SK-N-SH treated with all-trans-retinoic acid at 6 μM for 48 hours (cell line): ENCODE measurements around the gene KLHL42.
"Not testable (repeated sequence)": the region's sequence is repeated elsewhere in the genome, so short reads cannot be mapped to it uniquely, and the experiment has no call there.

ENCODE experiments used
- ATAC-seq: fragments of 200-7000 bp; cut with Tn5 transposase; 3 replicates; pipeline ENCODE4 v1.9.1; 2020; ENCODE audit warnings: mild to moderate bottlenecking, moderate library complexity
- BACH2 ChIP-seq: fragments of 250-450 bp; sonication (Bioruptor Pico); IDR thresholded peaks from 2 replicates; pipeline ENCODE4 v1.9.0; 2021; ENCODE audit warnings: mild to moderate bottlenecking, borderline replicate concordance
- CSDC2 ChIP-seq: fragments of 250-450 bp; sonication (Bioruptor Pico); IDR thresholded peaks from 2 replicates; pipeline ENCODE4 v1.5.0; 2020; ENCODE audit warnings: mild to moderate bottlenecking, moderate library complexity
- ESRRG ChIP-seq: fragments of 250-450 bp; sonication (Bioruptor Pico); IDR thresholded peaks from 2 replicates; pipeline ENCODE4 v1.6.1; 2021; ENCODE audit warnings: mild to moderate bottlenecking
- GLIS3 ChIP-seq: fragments of 250-450 bp; sonication (Bioruptor Pico); IDR thresholded peaks from 2 replicates; pipeline ENCODE4 v1.5.0; 2020; ENCODE audit warnings: mild to moderate bottlenecking, moderate library complexity
- ISL1 ChIP-seq: fragments of 250-450 bp; sonication (Bioruptor Pico); IDR thresholded peaks from 2 replicates; pipeline ENCODE4 v2.1.2; 2022; ENCODE audit warnings: mild to moderate bottlenecking, moderate library complexity
- OSR1 ChIP-seq: fragments of 250-450 bp; sonication (Bioruptor Pico); IDR thresholded peaks from 2 replicates; pipeline ENCODE4 v1.8.0; 2022; ENCODE audit warnings: moderate library complexity, mild to moderate bottlenecking, inconsistent platforms
- PPARA ChIP-seq: fragments of 250-450 bp; sonication (Bioruptor Pico); IDR thresholded peaks from 2 replicates; pipeline ENCODE4 v1.5.0; 2020; ENCODE audit warnings: mild to moderate bottlenecking, borderline replicate concordance
- RARB ChIP-seq: fragments of 250-450 bp; sonication (Bioruptor Pico); IDR thresholded peaks from 2 replicates; pipeline ENCODE4 v1.8.0; 2021; ENCODE audit warnings: mild to moderate bottlenecking, moderate library complexity
- SNAI2 ChIP-seq: fragments of 250-450 bp; sonication (Bioruptor Pico); IDR thresholded peaks from 2 replicates; pipeline ENCODE4 v1.5.0; 2020; ENCODE audit warnings: mild to moderate bottlenecking, moderate library complexity
- TCF4 ChIP-seq: fragments of 250-450 bp; sonication (Bioruptor Pico); IDR thresholded peaks from 2 replicates; pipeline ENCODE4 v1.8.0; 2021; ENCODE audit warnings: mild to moderate bottlenecking, moderate library complexity, borderline replicate concordance
- TOX ChIP-seq: fragments of 250-450 bp; sonication (Bioruptor Pico); IDR thresholded peaks from 2 replicates; pipeline ENCODE4 v1.8.0; 2021; ENCODE audit warnings: mild to moderate bottlenecking, moderate library complexity, borderline replicate concordance
- ZC3H10 ChIP-seq: fragments of 250-450 bp; sonication (Bioruptor Pico); IDR thresholded peaks from 2 replicates; pipeline ENCODE4 v1.5.1; 2021; ENCODE audit warnings: mild to moderate bottlenecking, moderate library complexity
- ZFP3 ChIP-seq: fragments of 250-450 bp; sonication (Bioruptor Pico); IDR thresholded peaks from 2 replicates; pipeline ENCODE4 v1.5.0; 2020; ENCODE audit warnings: mild to moderate bottlenecking, moderate library complexity
- ZFP30 ChIP-seq: fragments of 450-650 bp; formaldehyde crosslinking; IDR thresholded peaks from 2 replicates; pipeline ENCODE4 v1.5.0; 2022; ENCODE audit warnings: mild to moderate bottlenecking, moderate library complexity
- ZNF565 ChIP-seq: fragments of 450-650 bp; formaldehyde crosslinking; conservative IDR thresholded peaks from 2 replicates; pipeline ENCODE4 v1.5.0; 2020; ENCODE audit warnings: low read depth, mild to moderate bottlenecking, moderate library complexity
- ZNF70 ChIP-seq: fragments of 450-650 bp; formaldehyde crosslinking; IDR thresholded peaks from 2 replicates; pipeline ENCODE4 v1.5.0; 2020; ENCODE audit warnings: mild to moderate bottlenecking, moderate library complexity
- ZNF8 ChIP-seq: fragments of 450-650 bp; formaldehyde crosslinking; IDR thresholded peaks from 2 replicates; pipeline ENCODE4 v1.5.0; 2020; ENCODE audit warnings: mild to moderate bottlenecking, moderate library complexity
- TF ChIP-seq, protein P1 (sequence below): fragments of 250-450 bp; sonication (Bioruptor Pico); IDR thresholded peaks from 2 replicates; pipeline ENCODE4 v1.5.0; 2020; ENCODE audit warnings: mild to moderate bottlenecking, moderate library complexity
- TF ChIP-seq, protein P2 (sequence below): fragments of 250-450 bp; sonication (Bioruptor Pico); IDR thresholded peaks from 2 replicates; pipeline ENCODE4 v1.5.1; 2020; ENCODE audit warnings: low read depth, mild to moderate bottlenecking, moderate library complexity
- TF ChIP-seq, protein P3 (sequence below): fragments of 250-450 bp; sonication (Bioruptor Pico); IDR thresholded peaks from 2 replicates; pipeline ENCODE4 v1.8.0; 2021; ENCODE audit warnings: low read depth, mild to moderate bottlenecking, moderate library complexity, borderline replicate concordance
- TF ChIP-seq, protein P4 (sequence below): fragments of 250-450 bp; sonication (Bioruptor Pico); IDR thresholded peaks from 2 replicates; pipeline ENCODE4 v1.8.0; 2020; ENCODE audit warnings: mild to moderate bottlenecking, moderate library complexity, borderline replicate concordance
- TF ChIP-seq, protein P5 (sequence below): fragments of 250-450 bp; sonication (Bioruptor Pico); IDR thresholded peaks from 2 replicates; pipeline ENCODE4 v1.5.1; 2021; ENCODE audit warnings: mild to moderate bottlenecking, moderate library complexity

Gene KLHL42

DNA sequence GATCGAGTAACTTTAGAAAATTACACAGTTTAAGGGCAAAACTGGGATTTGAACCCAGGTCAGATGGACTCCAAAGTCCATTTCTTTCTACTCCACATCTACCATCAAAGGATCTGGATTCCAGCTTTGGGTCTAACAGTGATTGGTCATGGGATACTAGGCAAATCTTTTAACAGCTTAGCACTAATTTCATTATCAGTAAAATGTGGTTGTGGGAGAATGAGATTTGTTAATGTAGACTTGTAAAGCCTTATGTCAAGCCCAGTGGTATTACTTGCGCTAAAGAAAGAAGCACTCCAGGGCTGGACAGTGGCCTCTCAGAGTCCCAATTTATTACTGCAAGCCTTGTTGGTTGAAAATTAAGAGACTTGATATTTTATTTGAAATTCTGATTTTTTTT lies 65.2 kb downstream of the KLHL42 start (continued):
- TF ChIP-seq BACH2 (CRISPR knock-in tag) (no peak), ZFP3 (CRISPR knock-in tag) (no peak), ZC3H10 (CRISPR knock-in tag) (no peak), ZFP30 (CRISPR knock-in tag) (no peak), PPARA (no peak), ISL1 (CRISPR knock-in tag) (no peak), ZNF8 (no peak), RARB (CRISPR knock-in tag) (no peak)
- TF ChIP-seq, protein P1, sequence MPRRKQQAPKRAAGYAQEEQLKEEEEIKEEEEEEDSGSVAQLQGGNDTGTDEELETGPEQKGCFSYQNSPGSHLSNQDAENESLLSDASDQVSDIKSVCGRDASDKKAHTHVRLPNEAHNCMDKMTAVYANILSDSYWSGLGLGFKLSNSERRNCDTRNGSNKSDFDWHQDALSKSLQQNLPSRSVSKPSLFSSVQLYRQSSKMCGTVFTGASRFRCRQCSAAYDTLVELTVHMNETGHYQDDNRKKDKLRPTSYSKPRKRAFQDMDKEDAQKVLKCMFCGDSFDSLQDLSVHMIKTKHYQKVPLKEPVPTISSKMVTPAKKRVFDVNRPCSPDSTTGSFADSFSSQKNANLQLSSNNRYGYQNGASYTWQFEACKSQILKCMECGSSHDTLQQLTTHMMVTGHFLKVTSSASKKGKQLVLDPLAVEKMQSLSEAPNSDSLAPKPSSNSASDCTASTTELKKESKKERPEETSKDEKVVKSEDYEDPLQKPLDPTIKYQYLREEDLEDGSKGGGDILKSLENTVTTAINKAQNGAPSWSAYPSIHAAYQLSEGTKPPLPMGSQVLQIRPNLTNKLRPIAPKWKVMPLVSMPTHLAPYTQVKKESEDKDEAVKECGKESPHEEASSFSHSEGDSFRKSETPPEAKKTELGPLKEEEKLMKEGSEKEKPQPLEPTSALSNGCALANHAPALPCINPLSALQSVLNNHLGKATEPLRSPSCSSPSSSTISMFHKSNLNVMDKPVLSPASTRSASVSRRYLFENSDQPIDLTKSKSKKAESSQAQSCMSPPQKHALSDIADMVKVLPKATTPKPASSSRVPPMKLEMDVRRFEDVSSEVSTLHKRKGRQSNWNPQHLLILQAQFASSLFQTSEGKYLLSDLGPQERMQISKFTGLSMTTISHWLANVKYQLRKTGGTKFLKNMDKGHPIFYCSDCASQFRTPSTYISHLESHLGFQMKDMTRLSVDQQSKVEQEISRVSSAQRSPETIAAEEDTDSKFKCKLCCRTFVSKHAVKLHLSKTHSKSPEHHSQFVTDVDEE = no peak
- TF ChIP-seq, all 23 proteins: peak for 0

DNA sequence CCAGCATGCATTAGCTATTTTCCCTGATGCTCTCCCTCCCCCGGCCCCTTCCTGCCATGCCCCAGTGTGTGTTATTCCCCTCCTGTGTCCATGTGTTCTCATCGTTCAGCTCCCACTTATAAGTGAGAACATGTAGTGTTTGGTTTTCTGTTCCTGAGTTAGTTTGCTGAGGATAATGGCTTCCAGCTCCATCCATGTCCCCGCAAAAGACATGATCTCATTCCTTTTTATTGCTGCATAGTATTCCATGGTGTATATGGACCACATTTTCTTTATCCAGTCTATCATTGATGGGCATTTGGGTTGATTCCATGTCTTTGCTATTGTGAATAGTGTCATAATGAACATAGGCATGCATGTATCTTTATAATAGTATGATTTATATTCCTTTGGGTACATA lies 65.7 kb downstream of the KLHL42 start:
- ATAC-seq = not testable (repeated sequence)

DNA sequence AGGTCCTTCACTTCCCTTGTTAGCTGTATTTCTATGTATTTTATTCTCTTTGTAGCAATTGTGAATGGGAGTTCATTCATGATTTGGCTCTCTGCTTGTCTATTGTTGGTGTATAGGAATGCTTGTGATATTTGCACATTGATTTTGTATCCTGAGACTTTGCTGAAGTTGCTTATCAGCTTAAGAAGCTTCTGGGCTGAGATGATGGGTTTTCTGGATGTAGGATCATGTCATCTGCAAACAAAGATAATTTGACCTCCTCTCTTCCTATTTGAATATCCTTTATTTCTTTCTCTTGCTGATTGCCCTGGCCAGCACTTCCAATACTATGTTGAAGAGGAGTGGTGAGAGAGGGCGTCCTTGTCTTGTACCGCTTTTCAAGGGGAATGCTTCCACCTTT lies 67.3 kb downstream of the KLHL42 start:
- ATAC-seq = not testable (repeated sequence)

DNA sequence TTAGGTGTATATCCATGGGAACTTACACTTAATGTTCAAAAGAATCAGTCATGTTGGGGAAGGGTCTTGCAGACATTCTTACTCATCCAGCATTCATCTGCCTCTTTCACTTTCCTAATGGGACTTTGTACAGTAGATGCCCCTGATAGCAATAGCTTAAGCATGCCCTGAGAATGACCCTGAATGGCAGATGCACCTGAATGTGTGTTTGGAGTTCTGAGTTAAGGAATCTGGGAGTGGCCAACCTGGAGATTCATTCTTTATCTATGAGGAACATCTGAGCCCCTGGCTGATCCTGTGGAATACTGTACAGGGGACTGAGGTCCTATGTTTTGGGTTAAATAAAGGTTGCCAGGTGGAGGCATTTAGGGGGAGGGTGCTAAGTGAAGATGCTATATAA lies 71.3 kb downstream of the KLHL42 start:
- TF ChIP-seq ZC3H10 (CRISPR knock-in tag) = no peak
- TF ChIP-seq RARB (CRISPR knock-in tag) = no peak
- TF ChIP-seq ZFP30 (CRISPR knock-in tag) = no peak
- no peak for TF ChIP-seq ESRRG (CRISPR knock-in tag)
- no peak for TF ChIP-seq CSDC2 (CRISPR knock-in tag)
- no peak for TF ChIP-seq BACH2 (CRISPR knock-in tag)
- no peak for TF ChIP-seq OSR1 (CRISPR knock-in tag)
- TF ChIP-seq, protein P2, sequence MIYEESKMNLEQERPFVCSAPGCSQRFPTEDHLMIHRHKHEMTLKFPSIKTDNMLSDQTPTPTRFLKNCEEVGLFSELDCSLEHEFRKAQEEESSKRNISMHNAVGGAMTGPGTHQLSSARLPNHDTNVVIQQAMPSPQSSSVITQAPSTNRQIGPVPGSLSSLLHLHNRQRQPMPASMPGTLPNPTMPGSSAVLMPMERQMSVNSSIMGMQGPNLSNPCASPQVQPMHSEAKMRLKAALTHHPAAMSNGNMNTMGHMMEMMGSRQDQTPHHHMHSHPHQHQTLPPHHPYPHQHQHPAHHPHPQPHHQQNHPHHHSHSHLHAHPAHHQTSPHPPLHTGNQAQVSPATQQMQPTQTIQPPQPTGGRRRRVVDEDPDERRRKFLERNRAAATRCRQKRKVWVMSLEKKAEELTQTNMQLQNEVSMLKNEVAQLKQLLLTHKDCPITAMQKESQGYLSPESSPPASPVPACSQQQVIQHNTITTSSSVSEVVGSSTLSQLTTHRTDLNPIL = no peak
- TF ChIP-seq, protein P3, sequence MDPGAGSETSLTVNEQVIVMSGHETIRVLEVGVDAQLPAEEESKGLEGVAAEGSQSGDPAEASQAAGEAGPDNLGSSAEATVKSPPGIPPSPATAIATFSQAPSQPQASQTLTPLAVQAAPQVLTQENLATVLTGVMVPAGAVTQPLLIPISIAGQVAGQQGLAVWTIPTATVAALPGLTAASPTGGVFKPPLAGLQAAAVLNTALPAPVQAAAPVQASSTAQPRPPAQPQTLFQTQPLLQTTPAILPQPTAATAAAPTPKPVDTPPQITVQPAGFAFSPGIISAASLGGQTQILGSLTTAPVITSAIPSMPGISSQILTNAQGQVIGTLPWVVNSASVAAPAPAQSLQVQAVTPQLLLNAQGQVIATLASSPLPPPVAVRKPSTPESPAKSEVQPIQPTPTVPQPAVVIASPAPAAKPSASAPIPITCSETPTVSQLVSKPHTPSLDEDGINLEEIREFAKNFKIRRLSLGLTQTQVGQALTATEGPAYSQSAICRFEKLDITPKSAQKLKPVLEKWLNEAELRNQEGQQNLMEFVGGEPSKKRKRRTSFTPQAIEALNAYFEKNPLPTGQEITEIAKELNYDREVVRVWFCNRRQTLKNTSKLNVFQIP (CRISPR knock-in tag) = no peak
- ATAC-seq = no peak

DNA sequence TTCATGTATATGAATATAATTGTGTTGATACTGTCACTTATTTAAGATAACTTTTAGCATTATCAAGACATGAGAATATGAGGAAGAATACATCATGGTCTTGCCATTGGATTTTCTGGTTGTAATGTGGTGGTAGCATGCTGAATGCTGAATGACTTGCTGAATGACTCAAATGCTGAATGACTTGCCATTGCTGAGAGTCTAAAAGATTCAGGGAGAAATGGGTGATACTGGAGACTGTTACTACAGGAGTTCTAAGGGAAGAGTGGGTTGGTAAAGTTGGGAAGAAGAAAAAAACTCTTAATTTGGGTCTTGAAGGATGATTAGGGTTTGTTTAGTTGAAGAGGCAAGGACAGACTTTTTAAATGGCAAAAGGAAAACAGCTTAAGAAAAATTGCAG lies 72.1 kb downstream of the KLHL42 start:
- TF ChIP-seq, protein P1 = no peak
- TF ChIP-seq ZNF70 (CRISPR knock-in tag) (no peak), ZNF565 (CRISPR knock-in tag) (no peak), TCF4 (CRISPR knock-in tag) (no peak), PPARA (no peak), GLIS3 (CRISPR knock-in tag) (no peak), SNAI2 (no peak), RARB (CRISPR knock-in tag) (no peak), ZC3H10 (CRISPR knock-in tag) (no peak), ESRRG (CRISPR knock-in tag) (no peak), TOX (no peak), ZFP3 (CRISPR knock-in tag) (no peak)
- TF ChIP-seq, protein P4, sequence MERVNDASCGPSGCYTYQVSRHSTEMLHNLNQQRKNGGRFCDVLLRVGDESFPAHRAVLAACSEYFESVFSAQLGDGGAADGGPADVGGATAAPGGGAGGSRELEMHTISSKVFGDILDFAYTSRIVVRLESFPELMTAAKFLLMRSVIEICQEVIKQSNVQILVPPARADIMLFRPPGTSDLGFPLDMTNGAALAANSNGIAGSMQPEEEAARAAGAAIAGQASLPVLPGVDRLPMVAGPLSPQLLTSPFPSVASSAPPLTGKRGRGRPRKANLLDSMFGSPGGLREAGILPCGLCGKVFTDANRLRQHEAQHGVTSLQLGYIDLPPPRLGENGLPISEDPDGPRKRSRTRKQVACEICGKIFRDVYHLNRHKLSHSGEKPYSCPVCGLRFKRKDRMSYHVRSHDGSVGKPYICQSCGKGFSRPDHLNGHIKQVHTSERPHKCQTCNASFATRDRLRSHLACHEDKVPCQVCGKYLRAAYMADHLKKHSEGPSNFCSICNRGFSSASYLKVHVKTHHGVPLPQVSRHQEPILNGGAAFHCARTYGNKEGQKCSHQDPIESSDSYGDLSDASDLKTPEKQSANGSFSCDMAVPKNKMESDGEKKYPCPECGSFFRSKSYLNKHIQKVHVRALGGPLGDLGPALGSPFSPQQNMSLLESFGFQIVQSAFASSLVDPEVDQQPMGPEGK (CRISPR knock-in tag) = no peak
- TF ChIP-seq, protein P2 = no peak
- TF ChIP-seq, protein P5, sequence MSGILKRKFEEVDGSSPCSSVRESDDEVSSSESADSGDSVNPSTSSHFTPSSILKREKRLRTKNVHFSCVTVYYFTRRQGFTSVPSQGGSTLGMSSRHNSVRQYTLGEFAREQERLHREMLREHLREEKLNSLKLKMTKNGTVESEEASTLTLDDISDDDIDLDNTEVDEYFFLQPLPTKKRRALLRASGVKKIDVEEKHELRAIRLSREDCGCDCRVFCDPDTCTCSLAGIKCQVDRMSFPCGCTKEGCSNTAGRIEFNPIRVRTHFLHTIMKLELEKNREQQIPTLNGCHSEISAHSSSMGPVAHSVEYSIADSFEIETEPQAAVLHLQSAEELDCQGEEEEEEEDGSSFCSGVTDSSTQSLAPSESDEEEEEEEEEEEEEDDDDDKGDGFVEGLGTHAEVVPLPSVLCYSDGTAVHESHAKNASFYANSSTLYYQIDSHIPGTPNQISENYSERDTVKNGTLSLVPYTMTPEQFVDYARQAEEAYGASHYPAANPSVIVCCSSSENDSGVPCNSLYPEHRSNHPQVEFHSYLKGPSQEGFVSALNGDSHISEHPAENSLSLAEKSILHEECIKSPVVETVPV (CRISPR knock-in tag) = no peak
- ATAC-seq = no peak
